IMR-90 (cell line): ENCODE data around the gene ARSJ.

Source experiments
- CEBPB ChIP-seq: IDR thresholded peaks from 2 replicates; pipeline ENCODE4 v1.6.1; 2012; ENCODE audit warnings: low read depth, low read length, improper control_type of control experiment
- POLR2A ChIP-seq: IDR thresholded peaks from 2 replicates; pipeline ENCODE4 v1.6.1; 2012; ENCODE audit warnings: mild to moderate bottlenecking, low read depth, low read length

DNA sequence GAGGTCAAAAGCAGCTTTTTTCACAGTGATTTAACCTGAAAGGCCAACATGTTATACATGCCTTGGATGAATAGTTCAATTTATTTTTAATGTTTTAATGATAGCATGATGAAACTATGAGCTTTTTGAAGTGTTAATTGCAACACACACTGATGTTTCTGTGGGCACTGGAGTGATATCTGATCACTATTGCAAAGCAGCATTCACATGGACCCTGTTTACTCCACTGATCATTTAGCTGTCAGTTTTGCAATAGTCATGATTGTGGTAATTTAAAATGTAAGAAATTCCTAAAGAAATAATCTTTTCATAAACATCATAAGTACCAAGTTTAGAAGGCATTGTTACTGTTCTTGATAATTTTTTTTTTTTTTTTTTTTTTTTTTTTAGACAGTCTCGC, 74.1 kb downstream of the ARSJ start:
- TF ChIP-seq POLR2A = no peak
- 0 out of 2 replicates have a peak, but pooled peaks have one; percentile 22 for TF ChIP-seq CEBPB
